ENCODE results near the gene PPFIA1.

PPFIA1 gene

GRCh38 chr11:70270104-70270876 is at the start of gene PPFIA1:
Gene PPFIA1, plus strand, starts transcription at chr11:70270690. Its CDS starts 1,483 bp downstream, at chr11:70272173.
- peak; percentile 96 for DNase-seq

- no peak for DNase-seq
Observed at GRCh38 chr11:70220920-70221319, 49.6 kb upstream of the PPFIA1 start.

GRCh38 chr11:70225681-70226177 is 44.8 kb upstream of the PPFIA1 start:
- no peak for DNase-seq

- no peak for DNase-seq
Observed at GRCh38 chr11:70226183-70226582, 44.3 kb upstream of the PPFIA1 start.

- peak; percentile 34 for DNase-seq
Observed at GRCh38 chr11:70226967-70227366, 43.5 kb upstream of the PPFIA1 start.

- no peak for DNase-seq
Observed at GRCh38 chr11:70229737-70230136, 40.8 kb upstream of the PPFIA1 start.

- no peak for DNase-seq
Observed at GRCh38 chr11:70230151-70230839, 40.2 kb upstream of the PPFIA1 start.

GRCh38 chr11:70230840-70231710 is 39.4 kb upstream of the PPFIA1 start:
- DNase-seq = no peak

- no peak for DNase-seq
Observed at GRCh38 chr11:70233034-70233433, 37.5 kb upstream of the PPFIA1 start.

GRCh38 chr11:70233511-70233934 is 37.0 kb upstream of the PPFIA1 start:
- DNase-seq = no peak

- DNase-seq = no peak
Observed at GRCh38 chr11:70233962-70234361, 36.5 kb upstream of the PPFIA1 start.

GRCh38 chr11:70240337-70240736 is 30.2 kb upstream of the PPFIA1 start:
- no peak for DNase-seq

GRCh38 chr11:70241709-70242108 is 28.8 kb upstream of the PPFIA1 start:
- no peak for DNase-seq

- DNase-seq = no peak
Observed at GRCh38 chr11:70242885-70243284, 27.6 kb upstream of the PPFIA1 start.

- DNase-seq = no peak
Observed at GRCh38 chr11:70243912-70244652, 26.4 kb upstream of the PPFIA1 start.

GRCh38 chr11:70244698-70245097 is 25.8 kb upstream of the PPFIA1 start:
- DNase-seq = no peak

GRCh38 chr11:70246196-70246595 is 24.3 kb upstream of the PPFIA1 start:
- DNase-seq = no peak

- DNase-seq = no peak
Observed at GRCh38 chr11:70247042-70247709, 23.3 kb upstream of the PPFIA1 start.

GRCh38 chr11:70247710-70248072 is 22.8 kb upstream of the PPFIA1 start:
- DNase-seq = no peak

GRCh38 chr11:70250876-70251658 is 19.4 kb upstream of the PPFIA1 start:
- no peak for DNase-seq
